ENCODE data around the gene WDR5.

GRCh38 chr9:134112561-134112960 lies 23.3 kb upstream of the WDR5 start:
- TF ChIP-seq CTCF (conservative IDR thresholded peaks at IDR 0.05; ENCODE audit: low read depth in 2 of 2) (no peak), ETS1 (IDR thresholded peaks at IDR 0.05) (no peak), EZH2 (IDR thresholded peaks at IDR 0.05; ENCODE audit: low read depth, unreplicated experiment) (no peak), EZH2phosphoT487 (IDR thresholded peaks at IDR 0.05; ENCODE audit: unreplicated experiment) (no peak), STAT1 (IDR thresholded peaks at IDR 0.05; ENCODE audit: unreplicated experiment) (no peak), ZNF331 (CRISPR knock-in tag; IDR thresholded peaks at IDR 0.05; ENCODE audit: low read depth) (no peak), REST (IDR thresholded peaks at IDR 0.05; ENCODE audit: unreplicated experiment) (no peak), POLR2AphosphoS5 (IDR thresholded peaks at IDR 0.05; ENCODE audit: low read depth) (no peak), CREB1 (CRISPR knock-in tag; IDR thresholded peaks at IDR 0.05; ENCODE audit: low read depth) (no peak)
